ENCODE results near the gene KRTAP10-5.
"Not testable (repeated sequence)": the region's sequence is repeated elsewhere in the genome, so short reads cannot be mapped to it uniquely, and the experiment has no call there.

KRTAP10-5 gene

GRCh38 chr21:44593598-44594405 lies 13.4 kb upstream of the KRTAP10-5 start:
- no peak for DNase-seq (ENCODE audit: extremely low read depth, insufficient read length)
- Histone ChIP-seq H3K36me3 (ENCODE audit: control insufficient read depth, insufficient read depth, low read length) (no peaks in the 10 kb centered on the region), H3K4me3 (replicated peaks; ENCODE audit: low read depth, low read length) (no peak overlapping the region), H3K27me3 (replicated peaks; ENCODE audit: control insufficient read depth, insufficient read depth, low read length) (no peaks in the 10 kb centered on the region)
- TF ChIP-seq CTCF (IDR thresholded peaks at IDR 0.05; ENCODE audit: insufficient read depth, low read length, poor library complexity, severe bottlenecking), result no peak

GRCh38 chr21:44592446-44593311 lies 12.3 kb upstream of the KRTAP10-5 start, which contains the start of gene KRTAP10-6:
TSS of gene KRTAP10-6 (minus strand) at chr21:44592505. CDS start at chr21:44592484, 21 bp downstream.
- no peak for TF ChIP-seq CTCF (IDR thresholded peaks at IDR 0.05; ENCODE audit: insufficient read depth, low read length, poor library complexity, severe bottlenecking)
- no peak for DNase-seq (ENCODE audit: extremely low read depth, insufficient read length)
- Histone ChIP-seq H3K27me3 (replicated peaks; ENCODE audit: control insufficient read depth, insufficient read depth, low read length) (no peaks in the 10 kb centered on the region), H3K4me3 (replicated peaks; ENCODE audit: low read depth, low read length) (no peak within 1 kb of the TSS), H3K36me3 (ENCODE audit: control insufficient read depth, insufficient read depth, low read length) (no peaks in the 10 kb centered on the region)

- not testable (repeated sequence) for H3K36me3 ChIP-seq (ENCODE audit: control insufficient read depth, insufficient read depth, low read length); H3K4me3 ChIP-seq (replicated peaks; ENCODE audit: low read depth, low read length); H3K27me3 ChIP-seq (replicated peaks; ENCODE audit: control insufficient read depth, insufficient read depth, low read length); DNase-seq (ENCODE audit: extremely low read depth, insufficient read length)
These were observed 11.4 kb upstream of the KRTAP10-5 start for GRCh38 chr21:44591801-44592130.

- DNase-seq (ENCODE audit: extremely low read depth, insufficient read length); H3K27me3 ChIP-seq (replicated peaks; ENCODE audit: control insufficient read depth, insufficient read depth, low read length): not testable (repeated sequence)
These were observed 10.7 kb upstream of the KRTAP10-5 start for GRCh38 chr21:44590897-44591800.

GRCh38 chr21:44590311-44590721 lies 9.9 kb upstream of the KRTAP10-5 start:
- Histone ChIP-seq H3K27me3 (replicated peaks; ENCODE audit: control insufficient read depth, insufficient read depth, low read length) (no peaks in the 10 kb centered on the region), H3K36me3 (ENCODE audit: control insufficient read depth, insufficient read depth, low read length) (no peaks in the 10 kb centered on the region)

More at GRCh38 chr21:44590897-44591800, 10.7 kb upstream of the KRTAP10-5 start:
- not testable (repeated sequence) for H3K36me3 ChIP-seq (ENCODE audit: control insufficient read depth, insufficient read depth, low read length); H3K4me3 ChIP-seq (replicated peaks; ENCODE audit: low read depth, low read length)

More at GRCh38 chr21:44590311-44590721, 9.9 kb upstream of the KRTAP10-5 start:
- DNase-seq (ENCODE audit: extremely low read depth, insufficient read length), result no peak
- no peak for TF ChIP-seq CTCF (IDR thresholded peaks at IDR 0.05; ENCODE audit: insufficient read depth, low read length, poor library complexity, severe bottlenecking)
- no peak overlapping the region for H3K4me3 ChIP-seq (replicated peaks; ENCODE audit: low read depth, low read length)

Data from GM06990 (cell line).